Naive thymus-derived CD4-positive, alpha-beta T cell (primary cell): ENCODE measurements around the gene TRIB2. TPM values are rescaled to one million over a fixed set of nuclear protein-coding genes. Genes with fewer than 3 reads are reported as not detected.

Experiments used
- ATAC-seq: fragments of 150-1000 bp; cut with Tn5 transposase; 2 replicates; pipeline ENCODE4 v1.10.0; 2021; ENCODE audit warnings: mild to moderate bottlenecking, moderate library complexity
- CTCF ChIA-PET: fragments of 350-600 bp; sonication (Branson Sonifier 250); formaldehyde crosslinking; loops from one replicate; lab custom pipeline; 2021; ENCODE audit warnings: antibody characterized with exemption; lab: Charles Lee
- POLR2A ChIA-PET: fragments of 350-600 bp; sonication (Branson Sonifier 250); formaldehyde crosslinking; loops from one replicate; lab custom pipeline; 2021; ENCODE audit warnings: antibody characterized with exemption, inconsistent platforms; lab: Charles Lee
- DNase-seq, 9 donors: peaks; one replicate each; pipeline versions ENCODE4 v3.0.0 to v3.0.0-alpha.2; 2020 to 2022; ENCODE audit warnings: mixed read lengths in 1 of 9
- H3K27ac ChIP-seq: one replicate; pipeline ENCODE4 v1.7.0; 2013; ENCODE audit warnings: mild to moderate bottlenecking, low read depth, low read length, moderate library complexity
- H3K27me3 ChIP-seq, 2 donors: one replicate each; pipeline ENCODE4 v1.7.0; 2013; ENCODE audit warnings: low read length in 2 of 2, mild to moderate bottlenecking in 2 of 2, moderate library complexity in 2 of 2; ENCODE audit not compliant: control insufficient read depth in 2 of 2, insufficient read depth in 2 of 2
- H3K36me3 ChIP-seq, 3 experiments: 1 replicate in 2 of 3; 2 replicates in 1 of 3; pipeline ENCODE4 v1.7.0; 2013; ENCODE audit warnings: low read length in 3 of 3, mild to moderate bottlenecking in 3 of 3, moderate library complexity in 1 of 3; ENCODE audit not compliant: insufficient read depth in 3 of 3, control insufficient read depth in 2 of 3
- H3K4me1 ChIP-seq, 2 donors: one replicate each; pipeline ENCODE4 v1.7.0; 2013; ENCODE audit warnings: low read length in 2 of 2, mild to moderate bottlenecking in 2 of 2, moderate library complexity in 1 of 2; ENCODE audit not compliant: control insufficient read depth in 2 of 2, insufficient read depth in 2 of 2
- H3K4me3 ChIP-seq: 2 replicates; pipeline ENCODE4 v1.7.0; 2013; ENCODE audit warnings: mild to moderate bottlenecking, low read length
- H3K9me3 ChIP-seq, 3 experiments: 1 replicate in 2 of 3; 2 replicates in 1 of 3; pipeline ENCODE4 v1.7.0; 2013; ENCODE audit warnings: low read length in 3 of 3; ENCODE audit not compliant: control insufficient read depth in 2 of 3
- H3K27ac Mint-ChIP-seq, 9 donors: one replicate each; pipeline ENCODE4 v1.8.0; 2020 to 2022; ENCODE audit warnings: mixed read lengths in 9 of 9, mild to moderate bottlenecking in 8 of 9, moderate library complexity in 5 of 9, inconsistent platforms in 2 of 9
- H3K27me3 Mint-ChIP-seq, 5 donors: one replicate each; pipeline ENCODE4 v1.8.0; 2021 to 2022; ENCODE audit warnings: mixed read lengths in 5 of 5, mild to moderate bottlenecking in 1 of 5
- H3K36me3 Mint-ChIP-seq, 5 donors: one replicate each; pipeline ENCODE4 v1.8.0; 2020 to 2022; ENCODE audit warnings: mixed read lengths in 5 of 5, mild to moderate bottlenecking in 3 of 5, inconsistent platforms in 1 of 5
- H3K4me1 Mint-ChIP-seq, 7 donors: one replicate each; pipeline ENCODE4 v1.8.0; 2020 to 2022; ENCODE audit warnings: mixed read lengths in 7 of 7, mild to moderate bottlenecking in 3 of 7, inconsistent platforms in 1 of 7
- H3K4me3 Mint-ChIP-seq, 10 donors: one replicate each; pipeline ENCODE4 v1.8.0; 2020 to 2022; ENCODE audit warnings: mild to moderate bottlenecking in 10 of 10, mixed read lengths in 10 of 10, moderate library complexity in 6 of 10, inconsistent platforms in 2 of 10
- H3K9me3 Mint-ChIP-seq, 11 donors: one replicate each; pipeline ENCODE4 v1.8.0; 2020 to 2022; ENCODE audit warnings: mixed read lengths in 11 of 11, mild to moderate bottlenecking in 4 of 11, inconsistent platforms in 1 of 11, moderate library complexity in 1 of 11
- intact Hi-C, 2 donors: fragments of 100-400 bp; cut with micrococcal nuclease; formaldehyde crosslinking; loops; one replicate each; pipeline ENCODE4 v1.15.1; 2023
- polyA plus RNA-seq, 2 donors: library from polyadenylated mRNA; unstranded; fragments of 300-500 nt; fragmentation: Illumina TruSeq; gene quantifications; one replicate each; pipeline ENCODE4 v1.2.3, GENCODE V29; 2021
- total RNA-seq, 6 experiments: library from RNA in 5 of 6; stranded (reverse) in 5 of 6; gene quantifications; 1 replicate in 5 of 6; 2 replicates in 1 of 6; pipeline ENCODE4 v1.2.3 and lab custom pipeline; 2021 to 2026

Gene TRIB2
- total and polyA plus RNA-seq, 7 experiments from 2014 or later: 41.3 to 125 (median 90.7) TPM

- Mint-ChIP-seq H3K36me3 (peaks cover 0 to 13% (median 5%) of the 10 kb centered on the region in 5 donors), H3K4me3 (no peak overlapping the region), H3K4me1 (peaks cover 0 to 8% (median 4%) of the 10 kb centered on the region in 7 donors), H3K27me3 (peaks cover 0 to 21% (median 0%) of the 10 kb centered on the region in 5 donors), H3K9me3 (peaks cover 0 to 21% (median 8%) of the 10 kb centered on the region in 11 donors), H3K27ac (no peak overlapping the region)
- Histone ChIP-seq H3K9me3 (peaks cover 0 to 5% (median 0%) of the 10 kb centered on the region in 3 experiments), H3K4me3 (no peak overlapping the region), H3K27me3 (no peaks in the 10 kb centered on the region), H3K4me1 (no peaks in the 10 kb centered on the region), H3K27ac (no peak overlapping the region), H3K36me3 (no peaks in the 10 kb centered on the region)
- POLR2A ChIA-PET: no interaction called here
- intact Hi-C loops: no loop called here
- no peak for ATAC-seq
- no peak for DNase-seq
- CTCF ChIA-PET: no interaction called here
Measured at GRCh38 chr2:12688893-12689292, 27.8 kb upstream of the TRIB2 start.

- Histone ChIP-seq H3K27ac (no peak overlapping the region), H3K36me3 (no peaks in the 10 kb centered on the region), H3K9me3 (peaks cover 0 to 5% (median 0%) of the 10 kb centered on the region in 3 experiments), H3K27me3 (no peaks in the 10 kb centered on the region), H3K4me1 (no peaks in the 10 kb centered on the region), H3K4me3 (no peak overlapping the region)
- Mint-ChIP-seq H3K27ac (no peak overlapping the region), H3K4me3 (no peak overlapping the region), H3K4me1 (peaks cover 0 to 8% (median 0%) of the 10 kb centered on the region in 7 donors), H3K9me3 (peaks cover 0 to 21% (median 8%) of the 10 kb centered on the region in 11 donors), H3K27me3 (peaks cover 0 to 9% (median 0%) of the 10 kb centered on the region in 5 donors), H3K36me3 (peaks cover 0 to 15% (median 7%) of the 10 kb centered on the region in 5 donors)
- CTCF ChIA-PET: no interaction called here
- no peak for ATAC-seq
- POLR2A ChIA-PET: no interaction called here
- DNase-seq: no peak
- intact Hi-C loops: no loop called here
Measured at GRCh38 chr2:12693509-12693908, 23.2 kb upstream of the TRIB2 start.

- H3K4me1 Mint-ChIP-seq: peaks cover 0 to 11% (median 0%) of the 10 kb centered on the region in 7 donors
- Histone ChIP-seq H3K9me3 (peaks cover 0 to 5% (median 0%) of the 10 kb centered on the region in 3 experiments), H3K4me3 (no peak overlapping the region), H3K27me3 (no peaks in the 10 kb centered on the region), H3K36me3 (no peaks in the 10 kb centered on the region), H3K27ac (no peak overlapping the region), H3K4me1 (no peaks in the 10 kb centered on the region)
- peak; percentile 72 for ATAC-seq
- no peak overlapping the region for H3K4me3 Mint-ChIP-seq
- H3K27ac Mint-ChIP-seq: no peak overlapping the region
- no peak for DNase-seq
- peaks cover 0 to 15% (median 6%) of the 10 kb centered on the region in 11 donors for H3K9me3 Mint-ChIP-seq
- peaks cover 0 to 15% (median 7%) of the 10 kb centered on the region in 5 donors for H3K36me3 Mint-ChIP-seq
- intact Hi-C loops: no loop called here
- peaks cover 0 to 21% (median 0%) of the 10 kb centered on the region in 5 donors for H3K27me3 Mint-ChIP-seq
- ChIA-PET POLR2A (interaction anchor here (1.1 kb wide), 1 partner anchor 14 kb away, joined by 5 read pairs; no protein-coding TSS in a partner anchor), CTCF (interaction anchor here (1.0 kb wide), 1 partner anchor 16 kb away, joined by 4 read pairs; no protein-coding TSS in a partner anchor)
Measured at GRCh38 chr2:12694990-12695774, 21.6 kb upstream of the TRIB2 start.

- Histone ChIP-seq H3K27ac (no peak overlapping the region), H3K36me3 (no peaks in the 10 kb centered on the region), H3K27me3 (no peaks in the 10 kb centered on the region), H3K4me1 (peaks cover 5 to 6% of the 10 kb centered on the region in 2 donors), H3K4me3 (no peak overlapping the region), H3K9me3 (peaks cover 0 to 3% (median 0%) of the 10 kb centered on the region in 3 experiments)
- H3K4me3 Mint-ChIP-seq: no peak overlapping the region
- peak overlapping the region in 1 of 9 donors; percentile 26 for H3K27ac Mint-ChIP-seq
- H3K36me3 Mint-ChIP-seq: peaks cover 0 to 11% (median 0%) of the 10 kb centered on the region in 5 donors
- H3K27me3 Mint-ChIP-seq: peaks cover 0 to 41% (median 0%) of the 10 kb centered on the region in 5 donors
- ChIA-PET CTCF (no interaction called here), POLR2A (no interaction called here)
- no peak for DNase-seq
- peaks cover 0 to 8% (median 0%) of the 10 kb centered on the region in 11 donors for H3K9me3 Mint-ChIP-seq
- intact Hi-C loops: no loop called here
- peaks cover 7 to 21% (median 12%) of the 10 kb centered on the region in 7 donors for H3K4me1 Mint-ChIP-seq
- no peak for ATAC-seq
Measured at GRCh38 chr2:12697617-12698016, 19.1 kb upstream of the TRIB2 start.

- Mint-ChIP-seq H3K9me3 (peaks cover 0 to 12% (median 0%) of the 10 kb centered on the region in 11 donors), H3K4me1 (peaks cover 15 to 47% (median 40%) of the 10 kb centered on the region in 7 donors), H3K4me3 (no peak overlapping the region), H3K27me3 (peaks cover 0 to 44% (median 0%) of the 10 kb centered on the region in 5 donors), H3K27ac (no peak overlapping the region), H3K36me3 (peaks cover 0 to 16% (median 0%) of the 10 kb centered on the region in 5 donors)
- no peak for DNase-seq
- ATAC-seq: no peak
- H3K9me3 ChIP-seq: peaks cover 0 to 3% (median 0%) of the 10 kb centered on the region in 3 experiments
- no peaks in the 10 kb centered on the region for H3K27me3 ChIP-seq
- POLR2A ChIA-PET: no interaction called here
- CTCF ChIA-PET: no interaction called here
- intact Hi-C loops: no loop called here
- H3K4me1 ChIP-seq: peaks cover 14 to 22% of the 10 kb centered on the region in 2 donors
- no peak overlapping the region for H3K27ac ChIP-seq
- H3K4me3 ChIP-seq: no peak overlapping the region
- H3K36me3 ChIP-seq: no peaks in the 10 kb centered on the region
Measured at GRCh38 chr2:12700989-12701388, 15.7 kb upstream of the TRIB2 start.

- ChIA-PET POLR2A (interaction anchor here (0.6 kb wide), 1 partner anchor 363 kb away, joined by 4 read pairs; no protein-coding TSS in a partner anchor), CTCF (interaction anchor here (0.8 kb wide), 1 partner anchor 883 kb away, joined by 3 read pairs; no protein-coding TSS in a partner anchor)
- peaks cover 14 to 22% of the 10 kb centered on the region in 2 donors for H3K4me1 ChIP-seq
- no peak for DNase-seq
- Mint-ChIP-seq H3K27ac (no peak overlapping the region), H3K36me3 (peaks cover 0 to 16% (median 0%) of the 10 kb centered on the region in 5 donors), H3K9me3 (peaks cover 0 to 12% (median 0%) of the 10 kb centered on the region in 11 donors), H3K27me3 (peaks cover 0 to 44% (median 0%) of the 10 kb centered on the region in 5 donors), H3K4me3 (peak overlapping the region in 4 of 10 donors; percentile 19 to 37 (median 28)), H3K4me1 (peaks cover 15 to 51% (median 40%) of the 10 kb centered on the region in 7 donors)
- no peaks in the 10 kb centered on the region for H3K36me3 ChIP-seq
- no peaks in the 10 kb centered on the region for H3K27me3 ChIP-seq
- H3K9me3 ChIP-seq: peaks cover 0 to 3% (median 0%) of the 10 kb centered on the region in 3 experiments
- intact Hi-C loops: no loop called here
- no peak overlapping the region for H3K27ac ChIP-seq
- H3K4me3 ChIP-seq: no peak overlapping the region
- no peak for ATAC-seq
Measured at GRCh38 chr2:12701786-12702167, 15.0 kb upstream of the TRIB2 start.
